Keratinocyte (primary cell): ENCODE measurements around the gene FAM229B.

Experiments used
- CTCF ChIP-seq, 3 experiments: IDR thresholded peaks in 1 of 3; conservative IDR thresholded peaks in 1 of 3; optimal IDR thresholded peaks in 1 of 3; 2 replicates in 2 of 3; 3 replicates in 1 of 3; pipeline versions ENCODE3 to v1.5.1; 2011; ENCODE audit warnings: low read length in 3 of 3, mild to moderate bottlenecking in 3 of 3, moderate library complexity in 2 of 3, control low read depth in 1 of 3, inconsistent platforms in 1 of 3; ENCODE audit not compliant: insufficient read depth in 2 of 3; ENCODE audit errors: extremely low read depth in 1 of 3
- EZH2 ChIP-seq: IDR thresholded peaks from one replicate; pipeline ENCODE4 v1.6.1; 2012; ENCODE audit warnings: inconsistent platforms, mild to moderate bottlenecking, low read length, moderate library complexity

GRCh38 chr6:112122756-112123155 is 35.4 kb downstream of the FAM229B start:
- TF ChIP-seq CTCF (optimal IDR thresholded peaks at IDR 0.05 in 1 of 3, IDR thresholded peaks at IDR 0.05 in 1 of 3, conservative IDR thresholded peaks at IDR 0.05 in 1 of 3; ENCODE audit: extremely low read depth in 1 of 3, insufficient read depth in 2 of 3, low read length in 3 of 3) = no peak
- no peak for TF ChIP-seq EZH2
